Activated CD8-positive, alpha-beta memory T cell treated with anti-CD3 and anti-CD28 coated beads, Interleukin-2, amount 50 U/mL, for 1 hour (primary cell): ENCODE measurements around the gene NCAM2.

Source experiments
- DNase-seq: peaks from one replicate; pipeline ENCODE4 v3.0.0-alpha.2; 2020; ENCODE audit errors: extremely low read depth

Gene NCAM2

GRCh38 chr21:21439761-21440160 lies 441.6 kb downstream of the NCAM2 start:
- DNase-seq: no peak

- DNase-seq: no peak
These were observed 458.9 kb downstream of the NCAM2 start for GRCh38 chr21:21457077-21457476.

- DNase-seq: no peak
These were observed 460.0 kb downstream of the NCAM2 start for GRCh38 chr21:21458124-21458631.

GRCh38 chr21:21460979-21461378 lies 462.8 kb downstream of the NCAM2 start:
- DNase-seq: no peak

DNA sequence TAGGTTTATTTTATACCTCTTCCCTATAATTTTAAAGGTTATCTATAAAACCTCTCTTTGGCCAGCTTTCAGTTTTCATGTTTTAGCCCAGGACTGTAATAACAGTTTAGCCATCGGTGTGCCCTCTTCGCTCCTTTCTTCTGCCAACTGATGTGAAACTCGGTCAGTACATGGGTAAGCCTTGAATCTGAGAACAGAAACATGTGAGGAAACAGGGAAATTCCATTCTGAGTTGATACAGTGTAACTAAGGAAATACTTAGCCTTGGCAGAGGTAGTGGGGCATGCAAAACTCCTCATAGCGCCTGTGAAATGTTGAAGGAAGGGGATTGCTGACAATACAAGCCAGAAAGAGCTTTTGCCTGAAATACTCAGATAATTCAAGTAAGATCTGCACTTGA lies 465.2 kb downstream of the NCAM2 start:
- DNase-seq: no peak

DNA sequence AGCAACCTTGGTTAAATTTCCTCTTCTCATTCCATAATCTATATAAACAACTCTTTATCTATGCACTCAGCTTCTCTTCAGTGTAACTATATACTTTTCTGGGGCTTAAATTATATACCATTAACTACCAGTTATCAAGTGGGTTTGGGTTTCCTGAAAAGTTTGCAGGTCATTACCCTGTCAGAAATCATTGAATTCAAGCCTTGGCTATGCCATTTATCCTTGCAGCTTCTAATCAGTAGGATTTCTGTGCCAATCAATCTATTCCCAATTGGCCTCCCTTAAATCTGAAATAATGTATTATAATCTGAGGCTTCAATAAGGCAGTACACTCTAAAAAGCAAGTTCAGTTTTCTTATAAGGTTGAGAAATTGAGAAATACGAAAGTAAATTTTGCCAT lies 466.5 kb downstream of the NCAM2 start:
- no peak for DNase-seq

GRCh38 chr21:21466752-21467151 lies 468.5 kb downstream of the NCAM2 start:
- no peak for DNase-seq

DNA sequence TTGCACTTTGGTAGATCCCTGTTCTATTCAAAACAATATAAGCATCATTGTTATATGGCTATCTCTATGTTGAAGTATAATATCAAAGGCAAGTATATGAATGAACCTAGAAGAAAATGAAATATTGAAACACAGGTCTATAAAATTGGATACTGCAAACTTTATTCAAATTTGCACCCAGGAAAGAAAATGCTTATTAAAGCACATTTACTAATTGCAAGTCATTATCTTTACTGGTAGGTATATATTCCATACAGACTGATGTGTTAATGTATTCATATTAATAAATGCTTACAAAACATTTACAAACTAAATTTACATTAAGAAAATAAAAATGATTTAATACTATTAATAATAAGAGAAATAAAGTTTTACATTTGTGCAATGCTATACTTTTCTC lies 469.8 kb downstream of the NCAM2 start:
- DNase-seq: no peak

GRCh38 chr21:21481239-21481638 lies 483.0 kb downstream of the NCAM2 start:
- no peak for DNase-seq

DNA sequence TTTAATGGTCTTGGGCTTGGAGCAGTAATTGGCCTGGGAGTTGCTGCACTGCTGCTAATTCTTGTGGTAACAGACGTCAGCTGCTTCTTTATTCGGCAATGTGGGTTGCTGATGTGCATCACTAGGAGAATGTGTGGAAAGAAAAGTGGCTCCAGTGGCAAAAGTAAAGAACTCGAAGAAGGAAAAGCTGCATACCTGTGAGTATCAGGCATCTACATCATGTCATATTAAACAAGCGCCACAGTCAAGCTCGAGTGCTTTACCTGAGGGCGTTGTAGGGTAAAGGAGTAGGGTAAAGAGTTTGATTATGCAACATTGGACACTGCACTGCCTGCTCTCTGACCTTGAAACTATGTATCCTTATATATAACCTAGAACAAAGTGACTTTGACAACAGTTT lies 510.6 kb downstream of the NCAM2 start:
- no peak for DNase-seq

GRCh38 chr21:21530680-21531079 lies 532.5 kb downstream of the NCAM2 start:
- DNase-seq: no peak

GRCh38 chr21:21547368-21547953 lies 549.3 kb downstream of the NCAM2 start:
- DNase-seq: no peak

DNA sequence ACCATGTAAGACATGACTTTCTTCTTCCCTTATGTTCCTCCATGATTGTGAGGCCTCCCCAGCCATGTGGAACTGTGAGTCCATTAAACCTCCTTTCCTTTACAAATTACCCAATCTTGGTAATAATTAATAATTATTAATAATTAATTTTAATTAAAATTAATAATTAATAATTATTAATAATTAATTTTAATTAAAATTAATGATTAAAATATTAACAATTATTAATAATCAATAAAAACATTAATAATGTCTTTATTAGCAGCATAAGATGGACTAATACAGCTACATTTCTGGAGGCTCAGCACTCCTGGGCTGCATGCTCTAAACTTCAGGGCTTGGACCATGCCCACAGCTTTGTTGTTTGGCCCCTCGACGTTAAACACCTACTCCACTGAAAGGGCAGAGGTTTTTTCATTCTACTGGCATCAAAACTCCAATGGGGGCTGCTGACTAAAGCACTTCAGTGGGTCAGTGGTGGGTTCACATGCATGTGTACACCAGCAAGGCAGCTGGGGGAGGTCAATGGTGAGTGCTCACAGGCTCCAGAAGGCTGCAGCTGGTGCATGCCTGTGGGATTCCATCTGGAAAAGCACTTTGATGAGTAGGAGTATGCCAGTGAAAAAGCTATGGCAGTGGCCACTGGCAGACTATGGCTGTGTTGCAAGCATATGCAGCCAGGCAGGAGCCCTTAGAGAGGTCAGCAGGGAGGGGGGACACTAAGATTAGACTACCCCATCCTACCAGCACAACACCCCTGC lies 561.3 kb downstream of the NCAM2 start:
- no peak for DNase-seq
